Measurements from ENCODE around the gene SLC26A1.

The SLC26A1 gene

DNA sequence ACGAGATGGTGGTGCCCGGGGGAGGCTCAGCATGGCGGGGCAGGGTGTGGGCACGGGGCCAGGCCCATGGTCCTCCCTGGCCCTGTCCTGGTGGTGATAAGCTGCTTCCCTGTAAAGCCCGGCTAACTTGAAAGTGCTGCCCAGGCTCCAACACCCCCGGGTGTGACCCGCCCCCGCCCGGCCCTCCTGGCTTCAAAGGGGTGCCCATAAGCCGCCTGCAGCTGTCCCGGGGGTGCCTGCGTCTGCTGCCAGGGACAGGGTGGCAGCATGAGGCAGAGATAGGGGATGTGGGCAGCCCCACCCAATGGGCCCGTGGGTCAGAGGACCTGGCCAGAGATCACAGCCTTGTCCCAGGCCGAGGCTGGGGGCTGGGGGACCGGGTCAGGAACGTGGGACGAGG lies 36.3 kb upstream of the SLC26A1 start:
- DNase-seq (ENCODE audit: low read depth in 2 of 2), result no peak

DNA sequence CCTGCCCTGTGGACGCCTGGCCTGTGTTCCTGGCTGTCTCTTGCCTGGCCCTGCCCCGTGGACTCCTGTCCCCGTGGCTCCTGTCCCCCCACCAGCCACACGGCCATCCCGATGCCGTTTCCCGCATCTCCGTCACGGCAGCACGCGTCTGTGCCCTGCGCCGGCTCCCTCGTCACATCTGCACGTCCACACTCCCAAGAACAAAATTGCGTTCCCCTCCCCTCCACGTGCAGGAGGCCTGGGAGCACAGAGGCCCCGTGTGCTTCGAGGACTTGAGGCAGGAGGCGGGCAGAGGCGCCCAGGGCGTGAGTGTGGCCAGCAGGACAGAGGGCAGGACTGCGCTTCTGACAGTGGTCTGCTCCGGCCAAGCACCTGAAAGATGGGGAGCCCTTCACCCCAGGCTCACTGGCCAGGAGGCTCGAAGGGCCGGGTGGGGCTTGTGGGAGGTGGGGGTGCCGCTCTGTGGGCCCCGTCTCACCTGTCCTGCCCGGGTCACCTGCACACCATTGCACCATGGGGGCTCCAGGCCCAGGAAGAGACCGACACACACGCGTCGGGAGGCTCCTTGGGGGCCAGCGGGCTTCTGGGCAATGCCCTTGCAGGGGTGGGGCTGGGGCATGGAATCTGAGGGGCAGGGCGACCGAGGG lies 35.5 kb upstream of the SLC26A1 start:
- DNase-seq (ENCODE audit: low read depth in 2 of 2), result no peak

DNA sequence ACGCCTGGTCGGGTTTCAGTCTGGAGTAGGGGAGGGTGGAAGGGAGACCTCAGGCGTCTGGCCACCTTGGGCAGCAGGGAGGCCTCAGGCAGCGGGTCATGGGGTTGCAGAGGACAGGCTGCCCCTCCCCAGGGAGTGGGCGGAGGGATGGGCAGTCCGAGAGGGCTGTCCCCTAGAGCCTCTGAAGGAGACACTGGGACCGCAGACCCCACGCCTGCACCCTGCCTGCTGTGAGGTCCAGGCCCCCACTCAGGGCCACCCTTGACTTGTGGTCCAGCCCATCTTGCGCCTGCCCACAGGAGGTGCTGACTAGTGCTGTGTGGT lies 34.7 kb upstream of the SLC26A1 start:
- no peak for DNase-seq (ENCODE audit: low read depth in 2 of 2)

DNA sequence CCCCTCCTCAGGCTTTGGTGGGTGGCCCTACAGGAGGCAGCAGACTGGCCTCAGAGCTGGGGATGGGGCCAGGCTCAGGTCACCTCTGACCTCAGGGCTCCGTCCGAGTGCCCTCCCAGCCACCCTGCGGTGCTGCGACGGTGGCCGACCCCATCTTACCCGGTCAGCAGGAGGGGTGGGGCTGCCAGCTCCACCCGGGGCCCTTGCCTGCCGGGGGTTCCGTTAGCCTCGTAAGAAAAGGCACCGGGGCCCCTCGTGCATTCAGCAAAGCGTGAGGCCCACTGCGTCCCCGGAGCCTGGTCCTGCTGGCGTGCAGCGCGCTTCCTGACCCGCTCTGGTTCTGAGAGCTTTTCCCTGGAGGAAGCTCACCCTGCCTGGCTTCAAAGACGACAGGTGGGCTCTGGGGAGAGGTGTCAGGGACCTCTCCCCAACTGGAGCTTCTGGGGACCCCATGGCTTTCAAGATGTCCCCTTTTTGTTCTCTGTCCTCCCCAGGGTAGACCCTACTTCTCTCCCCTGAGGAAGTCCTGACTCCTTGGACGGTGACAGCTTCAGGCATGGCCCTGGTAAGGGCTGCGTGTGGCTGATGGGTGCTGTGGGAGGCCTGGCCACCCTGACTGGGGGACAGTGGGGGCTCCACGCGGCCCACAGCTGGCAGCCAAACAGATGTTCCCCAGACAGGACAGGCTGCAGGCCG lies 34.2 kb upstream of the SLC26A1 start:
- no peak for DNase-seq (ENCODE audit: low read depth in 2 of 2)

DNA sequence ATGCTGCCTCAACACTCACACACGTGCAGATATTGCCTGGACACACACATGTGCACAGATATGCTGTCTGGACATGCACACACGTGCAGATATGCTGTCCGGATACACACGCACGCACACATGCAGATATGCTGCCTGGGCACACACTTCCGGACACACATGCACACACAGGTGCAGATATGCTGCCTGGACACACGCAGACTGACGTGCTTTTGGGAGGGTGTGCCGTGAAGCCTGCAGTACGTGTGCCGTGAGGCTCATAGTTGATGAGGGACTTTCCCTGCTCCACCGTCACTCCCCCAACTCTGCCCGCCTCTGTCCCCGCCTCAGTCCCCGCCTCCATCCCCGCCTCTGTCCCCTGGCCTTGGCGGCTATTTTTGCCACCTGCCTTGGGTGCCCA lies 32.9 kb upstream of the SLC26A1 start:
- peak; percentile 47 to 52 for DNase-seq (ENCODE audit: low read depth in 2 of 2)

DNA sequence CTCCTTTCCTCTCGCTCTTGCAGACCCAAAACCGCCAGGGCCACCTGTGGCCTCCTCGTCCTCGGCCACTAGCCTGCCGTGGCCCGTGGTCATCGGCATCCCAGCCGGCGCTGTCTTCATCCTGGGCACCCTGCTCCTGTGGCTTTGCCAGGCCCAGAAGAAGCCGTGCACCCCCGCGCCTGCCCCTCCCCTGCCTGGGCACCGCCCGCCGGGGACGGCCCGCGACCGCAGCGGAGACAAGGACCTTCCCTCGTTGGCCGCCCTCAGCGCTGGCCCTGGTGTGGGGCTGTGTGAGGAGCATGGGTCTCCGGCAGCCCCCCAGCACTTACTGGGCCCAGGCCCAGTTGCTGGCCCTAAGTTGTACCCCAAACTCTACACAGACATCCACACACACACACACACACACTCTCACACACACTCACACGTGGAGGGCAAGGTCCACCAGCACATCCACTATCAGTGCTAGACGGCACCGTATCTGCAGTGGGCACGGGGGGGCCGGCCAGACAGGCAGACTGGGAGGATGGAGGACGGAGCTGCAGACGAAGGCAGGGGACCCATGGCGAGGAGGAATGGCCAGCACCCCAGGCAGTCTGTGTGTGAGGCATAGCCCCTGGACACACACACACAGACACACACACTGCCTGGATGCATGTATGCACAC lies 31.8 kb upstream of the SLC26A1 start:
- no peak for DNase-seq (ENCODE audit: low read depth in 2 of 2)

DNA sequence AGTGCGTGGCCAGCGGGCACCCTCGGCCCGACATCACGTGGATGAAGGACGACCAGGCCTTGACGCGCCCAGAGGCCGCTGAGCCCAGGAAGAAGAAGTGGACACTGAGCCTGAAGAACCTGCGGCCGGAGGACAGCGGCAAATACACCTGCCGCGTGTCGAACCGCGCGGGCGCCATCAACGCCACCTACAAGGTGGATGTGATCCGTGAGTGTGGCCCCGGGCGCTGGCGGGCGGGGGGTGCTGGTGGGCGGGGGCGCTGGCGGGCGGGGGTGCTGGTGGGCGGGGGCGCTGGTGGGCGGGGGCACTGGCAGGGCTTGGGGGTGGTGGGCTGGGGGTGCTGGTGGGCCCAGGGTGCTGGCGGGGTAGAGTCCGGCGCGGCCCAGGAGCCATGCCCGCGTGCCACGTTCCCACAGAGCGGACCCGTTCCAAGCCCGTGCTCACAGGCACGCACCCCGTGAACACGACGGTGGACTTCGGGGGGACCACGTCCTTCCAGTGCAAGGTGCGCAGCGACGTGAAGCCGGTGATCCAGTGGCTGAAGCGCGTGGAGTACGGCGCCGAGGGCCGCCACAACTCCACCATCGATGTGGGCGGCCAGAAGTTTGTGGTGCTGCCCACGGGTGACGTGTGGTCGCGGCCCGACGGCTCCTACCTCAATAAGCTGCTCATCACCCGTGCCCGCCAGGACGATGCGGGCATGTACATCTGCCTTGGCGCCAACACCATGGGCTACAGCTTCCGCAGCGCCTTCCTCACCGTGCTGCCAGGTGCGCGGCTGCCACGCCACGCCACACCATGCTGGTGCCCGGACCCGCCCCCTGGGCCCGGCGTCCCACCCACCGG lies 30.9 kb upstream of the SLC26A1 start:
- DNase-seq (ENCODE audit: low read depth in 2 of 2), result no peak

DNA sequence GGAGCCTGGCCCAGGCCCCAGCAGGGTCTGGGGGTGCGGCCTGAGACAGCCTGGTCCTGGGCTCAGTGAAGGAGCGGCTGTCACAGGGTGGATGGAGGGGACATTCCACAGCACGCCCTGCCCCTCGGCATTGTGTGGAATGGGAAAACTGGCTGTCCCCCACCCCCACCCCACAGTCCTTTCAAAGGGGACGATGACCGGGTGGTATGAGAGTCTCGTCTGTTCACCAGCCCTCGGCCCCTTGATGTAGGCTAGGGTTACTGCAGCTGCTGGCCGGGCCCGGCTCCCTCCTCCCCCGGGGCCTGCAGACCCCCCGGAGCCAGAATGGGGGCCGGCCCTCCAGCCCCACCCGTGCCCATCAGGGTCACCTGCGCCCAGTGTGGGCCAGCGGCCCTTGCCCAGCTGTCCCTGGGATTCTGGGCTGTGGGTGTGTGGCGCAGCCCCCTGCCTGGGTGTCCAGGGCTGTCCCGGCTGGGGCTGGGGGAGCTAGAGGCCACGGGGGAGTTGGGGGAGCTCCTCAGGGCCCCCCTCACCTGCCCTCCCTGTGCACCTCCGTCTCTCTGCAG lies 30.0 kb upstream of the SLC26A1 start:
- no peak for DNase-seq (ENCODE audit: low read depth in 2 of 2)

DNA sequence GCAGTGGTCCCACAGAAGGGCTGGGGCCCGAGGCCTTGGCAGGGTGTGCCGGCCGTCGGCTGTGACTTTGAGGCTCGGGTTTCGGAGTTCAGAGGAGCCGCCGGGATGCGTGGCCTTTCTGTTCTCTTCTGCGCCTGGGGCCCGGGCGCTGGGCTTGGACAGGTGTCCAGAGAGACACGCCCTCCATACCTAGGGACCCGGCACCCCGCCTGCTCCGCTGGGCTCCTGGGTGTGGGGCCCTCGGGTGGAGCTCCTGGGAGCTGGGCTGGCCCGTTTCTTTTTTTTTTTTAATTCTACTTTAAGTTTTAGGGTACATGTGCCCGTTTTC lies 29.5 kb upstream of the SLC26A1 start:
- DNase-seq (ENCODE audit: low read depth in 2 of 2), result no peak

DNA sequence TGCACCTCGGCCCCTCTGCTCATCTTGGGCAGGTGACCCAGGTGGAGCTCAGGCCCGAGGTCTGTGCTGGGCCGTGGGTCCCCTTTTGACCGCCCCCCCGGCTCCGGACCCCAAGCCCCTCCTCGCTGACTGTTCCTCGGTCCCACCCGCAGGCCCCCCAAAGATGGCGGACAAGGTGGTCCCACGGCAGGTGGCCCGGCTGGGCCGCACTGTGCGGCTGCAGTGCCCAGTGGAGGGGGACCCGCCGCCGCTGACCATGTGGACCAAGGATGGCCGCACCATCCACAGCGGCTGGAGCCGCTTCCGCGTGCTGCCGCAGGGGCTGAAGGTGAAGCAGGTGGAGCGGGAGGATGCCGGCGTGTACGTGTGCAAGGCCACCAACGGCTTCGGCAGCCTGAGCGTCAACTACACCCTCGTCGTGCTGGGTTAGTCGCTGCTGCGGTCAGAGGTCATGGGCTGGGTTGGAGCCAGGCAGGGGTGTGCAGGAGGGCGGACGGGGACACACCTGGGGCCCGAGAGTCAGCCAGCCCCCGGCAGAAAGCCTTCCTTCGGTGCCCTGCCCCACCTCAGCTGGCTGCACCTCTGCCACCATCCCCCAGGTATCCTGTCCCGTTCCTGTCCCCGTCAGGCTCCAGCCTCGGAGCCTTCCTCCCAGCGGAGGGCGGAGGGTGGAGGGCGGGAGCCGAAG lies 29.0 kb upstream of the SLC26A1 start:
- DNase-seq (ENCODE audit: low read depth in 2 of 2), result no peak

DNA sequence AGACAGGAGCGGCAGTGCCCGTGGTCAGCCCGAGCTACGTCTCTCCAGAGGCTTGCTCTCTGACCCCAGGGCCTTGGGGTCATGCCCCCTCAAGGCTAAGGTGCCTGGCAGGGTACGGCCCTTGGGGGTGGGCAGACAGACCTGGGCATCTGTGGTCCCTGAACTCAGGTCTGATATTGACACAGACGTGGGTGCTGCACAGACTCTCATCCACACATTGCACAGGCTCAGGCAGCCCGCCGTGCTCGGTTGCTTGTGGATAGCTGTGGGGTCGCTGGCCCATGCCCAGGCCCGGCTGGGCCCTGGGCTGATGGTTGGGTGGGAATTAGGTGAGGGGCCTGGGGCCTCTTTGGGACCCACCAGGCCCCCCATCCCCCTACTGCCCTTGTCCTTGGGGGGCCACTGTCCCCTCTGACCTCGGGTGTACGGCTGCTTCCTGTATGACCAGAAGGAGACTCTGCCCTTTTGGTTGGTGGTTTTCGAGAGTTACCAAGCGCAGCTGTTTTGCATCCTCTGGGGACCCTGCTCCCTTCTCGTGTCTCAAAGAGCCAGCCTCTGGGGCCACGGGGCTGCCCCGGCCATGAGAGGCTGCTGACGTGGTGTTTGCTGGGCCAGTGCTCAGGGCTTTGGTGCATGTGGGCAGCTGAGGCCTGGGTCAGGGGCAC lies 28.3 kb upstream of the SLC26A1 start:
- DNase-seq (ENCODE audit: low read depth in 2 of 2), result no peak

DNA sequence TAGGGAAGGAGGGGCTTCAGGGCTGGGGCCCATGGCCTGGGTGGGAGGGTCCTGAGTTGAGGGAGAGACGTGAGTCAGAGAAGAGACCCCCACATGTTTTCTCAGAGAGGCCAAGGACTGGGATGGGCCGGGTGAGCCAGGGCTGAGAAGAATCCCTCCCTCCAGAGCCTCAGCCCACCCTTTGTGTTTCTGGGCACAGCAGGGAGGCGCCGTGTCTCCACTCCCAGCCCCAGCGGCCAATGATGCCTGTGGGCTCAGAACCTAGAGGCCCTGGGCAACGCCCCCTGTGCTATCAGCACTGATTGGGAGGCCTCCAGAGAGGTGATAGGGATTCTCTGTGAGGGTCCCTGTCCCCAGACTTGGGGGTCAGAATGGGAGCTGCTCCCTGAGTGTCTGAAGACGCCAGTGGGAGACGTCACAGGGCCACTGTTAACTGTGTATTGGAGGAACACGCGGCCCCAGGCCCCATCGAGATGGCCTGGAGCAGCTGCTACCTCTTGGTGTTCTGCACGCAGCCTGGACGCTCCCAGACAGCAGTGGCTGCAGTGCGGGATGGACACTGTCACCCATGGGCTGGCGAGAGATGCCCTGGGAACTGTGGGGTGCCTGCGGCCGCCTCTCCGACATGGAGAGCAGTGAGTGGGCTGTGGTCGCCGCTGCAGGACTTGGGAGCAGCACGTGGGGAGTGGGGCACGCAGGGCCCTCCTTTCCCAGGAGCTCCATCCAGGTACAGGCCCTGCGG lies 26.7 kb upstream of the SLC26A1 start:
- DNase-seq (ENCODE audit: low read depth in 2 of 2), result no peak

DNA sequence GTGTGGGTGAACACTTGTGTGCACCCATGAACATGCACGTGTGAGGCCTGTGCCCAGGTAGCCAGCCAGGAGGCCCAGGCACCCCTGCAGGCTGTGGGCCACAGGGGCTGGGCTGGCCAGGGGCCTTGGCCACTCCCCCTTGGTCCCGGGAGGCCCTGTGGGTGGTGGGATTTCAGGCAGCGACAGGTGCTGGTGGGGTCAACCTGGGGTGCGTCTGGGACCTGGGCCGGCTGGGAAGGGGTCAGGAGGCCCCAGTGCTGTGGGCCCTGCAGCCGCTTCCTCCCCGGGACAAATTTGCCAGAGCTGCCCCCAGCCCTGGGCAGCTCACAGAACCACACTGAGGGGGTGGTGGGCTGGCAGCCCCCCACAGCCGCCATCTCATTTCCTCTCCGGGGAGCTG lies 26.1 kb upstream of the SLC26A1 start:
- DNase-seq (ENCODE audit: low read depth in 2 of 2), result no peak

DNA sequence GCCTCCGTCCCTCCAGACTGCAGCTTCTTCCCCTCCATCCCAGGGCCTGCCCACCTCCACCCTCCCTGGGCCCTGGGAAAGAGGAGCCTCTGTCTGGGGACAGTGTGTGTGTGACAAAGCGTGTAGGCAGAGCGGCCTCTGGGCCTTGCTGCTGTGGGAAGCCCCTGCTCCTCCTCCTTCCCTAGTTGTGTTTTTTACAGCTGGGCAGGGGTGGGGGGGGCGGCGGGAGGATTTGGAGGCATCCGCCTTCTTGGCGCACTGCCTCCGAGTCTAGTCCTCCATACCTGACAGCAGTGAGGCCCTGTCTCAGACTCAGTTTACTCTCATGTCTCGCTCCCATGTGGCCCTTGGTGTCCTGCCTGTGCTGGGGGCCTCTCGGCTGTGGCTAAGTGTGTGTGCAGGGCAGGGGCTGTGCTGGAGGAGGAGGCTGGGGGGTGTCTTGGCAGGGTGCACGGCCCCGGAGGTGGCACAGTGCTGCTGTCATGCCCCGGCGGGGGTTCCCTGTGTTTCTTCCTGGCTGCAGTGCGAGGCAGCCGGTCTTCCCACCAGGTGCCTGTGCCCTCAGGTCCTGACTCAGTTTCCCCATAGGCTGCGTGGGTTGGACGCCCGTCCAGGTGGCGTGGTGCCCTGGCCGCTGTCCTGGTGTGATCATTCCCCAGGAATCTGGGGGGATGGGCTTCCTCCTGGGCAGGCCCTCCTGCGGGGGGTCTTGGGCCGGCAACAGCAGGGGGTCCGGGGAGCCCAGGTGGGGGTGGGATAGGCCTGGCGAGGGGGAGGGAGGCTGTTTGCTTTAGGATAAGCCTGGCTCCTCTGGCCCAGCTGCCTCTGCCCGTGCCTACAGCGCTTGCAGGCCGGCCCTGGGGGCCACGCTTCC lies 25.2 kb upstream of the SLC26A1 start:
- no peak for DNase-seq (ENCODE audit: low read depth in 2 of 2)

DNA sequence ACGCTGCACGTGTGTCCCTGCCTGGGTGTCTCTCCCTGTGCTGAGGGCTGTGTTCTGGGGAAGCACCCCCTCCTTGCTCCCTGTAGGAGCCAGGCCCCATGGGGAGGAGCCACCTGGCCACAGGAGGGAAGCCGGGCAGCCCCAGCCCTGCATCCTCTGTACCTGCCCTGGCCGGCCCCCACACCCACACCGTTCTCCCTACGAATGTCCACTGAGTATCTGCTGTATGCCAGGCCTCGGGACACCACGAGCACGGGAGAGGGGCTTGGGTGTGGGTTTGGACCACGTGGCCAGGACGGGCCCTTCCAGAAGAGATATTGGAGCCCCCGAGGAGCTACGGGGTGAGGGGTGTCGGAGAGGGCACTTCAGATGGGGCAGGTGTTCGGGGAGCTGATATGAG lies 24.5 kb upstream of the SLC26A1 start:
- no peak for DNase-seq (ENCODE audit: low read depth in 2 of 2)

DNA sequence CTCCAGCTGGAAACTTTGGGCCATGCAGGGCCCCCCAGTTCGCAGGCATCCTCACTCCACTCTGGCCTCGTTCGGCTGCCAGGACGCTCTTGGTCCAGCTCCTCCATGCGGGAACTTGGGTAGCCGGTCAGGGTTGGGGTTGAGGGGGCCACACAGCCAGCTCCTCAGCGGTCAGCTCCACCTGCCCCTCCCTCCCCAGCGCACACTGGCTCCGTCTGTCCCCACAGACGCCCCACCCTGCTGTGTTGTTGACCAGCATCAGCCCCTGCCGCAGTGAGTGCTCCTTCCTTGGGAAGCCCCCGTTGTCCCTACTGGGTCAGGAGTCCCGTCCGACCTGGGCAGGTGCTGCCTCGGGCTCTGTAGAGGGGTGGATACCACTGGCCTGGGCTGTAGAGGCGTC lies 24.0 kb upstream of the SLC26A1 start:
- no peak for DNase-seq (ENCODE audit: low read depth in 2 of 2)

DNA sequence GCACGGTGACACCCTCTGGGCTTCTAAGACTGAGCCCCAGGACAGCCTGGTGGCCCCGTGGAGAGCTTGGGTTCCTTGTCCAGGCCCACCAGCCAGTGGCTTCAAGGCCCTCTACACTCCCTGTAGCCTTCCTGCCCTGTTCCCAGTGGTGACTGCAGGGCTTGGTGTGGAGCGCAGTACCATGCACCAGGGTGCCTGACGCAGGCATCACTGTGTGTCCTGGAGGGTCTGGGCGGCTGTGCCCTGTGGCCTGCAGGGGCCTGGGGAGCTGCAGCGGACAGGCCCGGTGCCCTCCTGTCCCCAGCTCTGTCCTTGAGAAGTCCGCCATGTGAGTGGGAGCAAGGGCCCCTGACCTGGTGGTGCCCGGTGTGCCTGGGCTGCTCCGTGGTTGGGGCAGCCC lies 22.5 kb upstream of the SLC26A1 start:
- DNase-seq (ENCODE audit: low read depth in 2 of 2), result no peak

DNA sequence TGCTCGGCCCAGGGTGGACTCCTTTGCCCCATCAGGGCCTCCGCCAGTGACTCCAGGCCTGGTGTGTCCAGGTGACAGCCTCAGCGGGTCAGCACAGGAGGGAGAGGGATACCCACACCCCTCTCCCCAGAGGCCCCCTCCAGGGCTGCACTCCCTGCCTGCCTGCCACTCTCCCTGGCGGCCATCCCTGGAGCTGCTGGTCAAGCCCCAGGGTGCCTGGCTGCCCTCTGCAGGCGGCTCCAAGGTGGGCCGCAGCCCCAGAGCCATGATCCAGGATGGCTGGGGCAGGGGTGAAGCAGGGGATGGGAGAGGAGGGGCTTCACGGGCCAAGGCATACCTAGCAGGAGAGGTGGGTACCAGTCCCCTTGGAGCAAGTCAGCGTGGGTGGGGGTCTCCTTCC lies 22.0 kb upstream of the SLC26A1 start:
- no peak for DNase-seq (ENCODE audit: low read depth in 2 of 2)
